ENCODE measurements around the gene KCNA2. TPM values are rescaled to one million over a fixed set of nuclear protein-coding genes. Genes with fewer than 3 reads are reported as not detected.
A peak's percentile ranks its signal among the peaks of the same experiment; 100 is the strongest.

KCNA2 gene
- total RNA-seq, 1 donor from 2014 or later = 7.0 TPM

DNA sequence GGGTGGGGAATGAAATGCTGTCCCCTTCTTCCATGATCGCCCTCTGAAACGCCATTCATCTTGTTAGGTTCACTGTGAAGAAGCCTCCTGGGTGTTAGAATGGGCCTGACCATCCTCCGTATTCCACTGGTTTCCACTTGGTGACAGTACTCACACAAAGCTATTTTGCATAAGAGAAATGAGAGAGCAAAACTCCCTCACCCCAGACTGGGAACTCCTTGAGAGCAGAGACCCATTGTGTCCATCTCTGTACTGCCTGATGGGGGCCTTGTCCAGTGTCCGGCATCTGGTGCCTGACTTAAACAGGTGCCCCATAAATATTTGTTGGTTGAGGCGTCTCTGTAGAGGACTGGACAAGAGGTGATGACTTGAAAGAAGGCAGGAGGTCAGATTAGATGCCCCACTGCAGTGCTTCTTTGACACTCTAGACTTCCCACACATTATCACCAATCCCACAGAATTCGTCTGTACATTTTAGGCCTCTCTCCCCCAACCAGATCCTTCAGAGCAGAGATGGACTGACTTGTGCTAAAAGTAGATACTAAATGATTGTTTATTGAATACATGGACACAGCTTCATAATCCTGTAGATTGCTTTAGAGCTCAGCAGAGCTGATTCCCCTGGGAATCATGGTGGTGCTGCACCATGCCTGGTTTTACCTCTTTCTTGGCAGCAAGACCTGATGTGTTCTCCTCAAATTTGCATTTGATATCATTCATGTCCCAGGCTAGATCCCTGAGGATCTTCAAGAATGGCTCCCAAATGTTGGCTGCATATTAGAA, 22.4 kb upstream of the KCNA2 start:
- DNase-seq = no peak

GRCh38 chr1:110627764-110628163, 21.6 kb upstream of the KCNA2 start:
- DNase-seq = no peak

- no peak for DNase-seq
Observed at GRCh38 chr1:110626889-110627288, 20.7 kb upstream of the KCNA2 start.

DNA sequence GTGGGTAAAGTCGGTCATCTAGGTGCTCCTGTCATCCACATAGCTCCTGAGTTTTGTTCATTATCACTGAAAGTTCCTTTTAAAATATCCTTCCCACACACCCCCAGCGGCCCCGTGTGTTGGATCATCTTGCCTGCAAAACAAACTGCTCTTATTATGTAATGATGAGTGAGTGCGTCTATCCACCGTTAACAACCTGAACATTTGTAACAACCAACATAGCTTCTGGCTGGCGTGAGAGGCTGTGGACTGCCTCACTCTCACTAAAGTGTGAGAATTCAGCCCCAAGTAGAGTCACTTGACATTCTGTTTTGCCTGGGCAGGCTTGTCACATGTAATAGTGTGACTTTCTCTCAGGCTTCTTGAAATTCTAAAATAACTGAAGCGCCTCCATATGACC, 14.5 kb upstream of the KCNA2 start:
- peak; percentile 53 for DNase-seq

- DNase-seq = no peak
Observed at GRCh38 chr1:110620250-110620615, 14.1 kb upstream of the KCNA2 start.

- DNase-seq = peak; percentile 76
Observed at GRCh38 chr1:110619412-110620249, 13.5 kb upstream of the KCNA2 start.

DNA sequence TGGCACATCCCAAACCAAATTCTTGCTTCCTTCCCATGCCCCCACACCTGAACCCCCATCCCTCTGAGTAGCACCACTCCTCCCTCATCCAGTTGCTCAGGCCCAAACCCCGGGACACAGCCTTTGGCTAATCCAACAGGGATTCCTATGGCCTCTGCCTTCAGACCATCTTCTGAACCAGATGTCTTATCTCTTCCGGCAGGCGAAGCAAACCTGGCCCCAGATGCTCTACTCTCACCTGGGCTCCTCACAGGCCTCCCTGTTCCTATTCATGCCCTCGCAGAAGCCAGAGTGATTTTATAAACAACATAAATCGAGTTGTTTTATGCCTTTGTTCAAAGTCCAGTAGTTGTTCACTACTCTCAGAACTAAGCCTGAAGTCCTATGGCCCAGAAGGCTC, 12.5 kb upstream of the KCNA2 start:
- no peak for DNase-seq

GRCh38 chr1:110617589-110617988, 11.4 kb upstream of the KCNA2 start:
- DNase-seq = no peak

DNA sequence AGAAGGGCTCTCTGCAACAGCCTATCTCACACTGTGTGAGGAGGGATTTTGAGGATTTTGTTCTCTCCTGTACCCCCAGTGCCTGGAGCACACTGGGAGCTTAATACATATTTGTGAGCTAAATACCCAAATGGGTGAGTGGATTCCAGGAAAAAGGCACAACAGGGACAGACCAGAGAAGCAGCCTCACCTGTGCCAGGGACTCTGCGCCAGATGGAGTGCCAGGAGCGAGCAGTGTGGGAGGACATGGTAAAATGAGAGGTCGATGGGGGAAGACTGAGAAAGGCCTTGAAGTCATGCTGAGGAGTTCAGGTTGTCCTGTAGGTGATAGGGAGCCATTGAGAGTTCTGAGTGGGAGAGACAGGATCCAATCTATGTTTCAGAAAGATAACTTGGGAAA, 11.0 kb upstream of the KCNA2 start:
- DNase-seq = no peak

DNA sequence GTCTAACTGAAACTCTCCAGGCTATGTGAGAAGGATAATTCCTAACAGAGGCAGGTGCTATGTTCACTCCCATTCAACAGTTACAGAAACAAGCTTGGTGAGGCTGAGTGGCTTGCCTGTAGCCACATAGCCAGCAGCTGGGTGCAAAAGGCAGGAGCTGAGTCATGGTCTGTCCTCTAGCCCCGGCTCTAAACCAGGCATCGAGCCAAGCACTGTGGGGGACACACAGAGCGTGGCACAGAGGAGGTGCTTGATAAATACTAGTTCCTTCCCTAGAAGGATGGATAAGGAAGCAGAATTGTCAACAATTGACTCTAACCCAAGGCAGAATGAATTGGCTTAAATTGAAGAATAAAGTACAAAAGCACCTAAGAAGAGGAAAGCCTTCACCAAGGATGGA, 10.4 kb upstream of the KCNA2 start:
- DNase-seq = no peak

GRCh38 chr1:110615548-110616130, 9.5 kb upstream of the KCNA2 start:
- DNase-seq = peak; percentile 80

DNA sequence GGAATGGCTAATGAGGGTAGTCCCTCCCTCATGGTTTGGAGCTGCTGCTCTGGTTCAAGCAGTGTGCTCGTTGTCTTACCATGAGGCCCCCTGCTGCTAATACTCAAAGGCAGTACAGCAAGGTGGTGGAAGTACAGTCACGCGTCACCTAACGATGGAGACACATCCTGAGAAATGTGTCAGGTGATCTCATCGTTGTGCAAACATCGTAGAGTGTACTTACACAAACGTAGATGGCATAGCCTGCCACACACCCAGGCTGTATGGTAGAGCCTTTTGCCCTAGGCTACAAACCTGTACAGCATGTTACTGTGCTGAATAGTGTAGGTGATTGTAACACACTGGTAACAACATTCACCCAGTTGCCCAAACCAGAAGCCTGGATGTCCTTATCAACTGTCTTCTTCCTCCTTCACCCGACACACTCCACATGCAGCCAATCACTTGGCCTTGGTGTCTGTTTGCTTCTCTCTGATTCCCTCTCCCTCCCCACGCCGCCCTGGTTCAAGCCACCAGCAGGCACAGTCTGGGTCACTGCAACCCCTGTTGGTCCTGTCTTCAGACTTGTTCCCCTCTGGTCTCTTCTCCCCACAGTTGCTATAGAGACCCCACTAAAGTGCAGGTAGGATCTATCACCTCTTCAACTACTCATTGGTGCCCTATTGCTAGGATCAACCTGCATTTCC, 6.0 kb upstream of the KCNA2 start:
- no peak for DNase-seq

DNA sequence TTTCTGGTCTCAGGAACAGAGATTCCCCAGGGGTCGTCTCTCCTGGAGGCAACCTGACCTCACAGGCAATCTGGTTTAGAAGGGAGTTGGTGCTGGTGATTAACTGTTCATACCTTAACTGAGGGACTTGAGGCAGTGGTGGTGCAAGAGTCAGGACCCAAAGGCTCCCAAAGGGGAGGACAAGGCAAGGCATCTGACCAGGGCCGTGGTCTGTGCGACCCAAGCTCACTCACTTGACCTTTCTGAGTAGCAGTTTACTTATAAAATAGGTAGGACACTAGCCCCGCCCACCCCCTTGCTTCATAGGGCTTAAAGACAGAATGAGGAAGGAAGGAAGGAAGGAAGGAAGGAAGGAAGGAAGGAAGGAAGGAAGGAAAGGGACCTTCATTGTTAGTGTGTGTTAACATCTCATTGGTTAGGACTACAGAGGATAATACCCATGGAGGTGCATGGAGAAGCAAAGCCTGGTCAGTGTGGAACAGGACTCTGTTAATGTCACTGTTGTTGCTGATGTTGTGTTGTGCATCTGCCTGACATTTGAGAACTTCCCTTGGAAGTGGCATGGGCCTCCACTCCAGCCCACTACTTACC, 4.6 kb upstream of the KCNA2 start:
- no peak for DNase-seq

DNA sequence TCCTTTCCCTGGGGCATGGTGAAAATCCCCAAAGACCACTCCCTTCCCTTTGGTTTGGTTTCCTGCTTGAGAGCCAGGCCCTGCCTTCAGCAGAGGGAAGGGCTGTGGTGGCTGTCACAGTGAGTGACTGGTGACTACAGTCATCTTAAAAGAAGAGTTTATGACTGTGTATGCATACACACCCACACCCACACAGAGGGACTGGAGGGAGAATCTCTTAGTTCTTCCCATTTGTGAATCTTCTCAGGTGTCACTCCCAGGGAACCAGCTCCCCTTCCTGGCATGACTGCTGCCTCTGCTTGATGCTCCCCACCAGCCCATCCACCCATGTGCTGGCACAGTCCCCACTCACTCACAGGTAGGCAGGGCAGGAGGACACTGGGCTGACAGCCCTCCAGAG, 3.9 kb upstream of the KCNA2 start:
- no peak for DNase-seq

DNA sequence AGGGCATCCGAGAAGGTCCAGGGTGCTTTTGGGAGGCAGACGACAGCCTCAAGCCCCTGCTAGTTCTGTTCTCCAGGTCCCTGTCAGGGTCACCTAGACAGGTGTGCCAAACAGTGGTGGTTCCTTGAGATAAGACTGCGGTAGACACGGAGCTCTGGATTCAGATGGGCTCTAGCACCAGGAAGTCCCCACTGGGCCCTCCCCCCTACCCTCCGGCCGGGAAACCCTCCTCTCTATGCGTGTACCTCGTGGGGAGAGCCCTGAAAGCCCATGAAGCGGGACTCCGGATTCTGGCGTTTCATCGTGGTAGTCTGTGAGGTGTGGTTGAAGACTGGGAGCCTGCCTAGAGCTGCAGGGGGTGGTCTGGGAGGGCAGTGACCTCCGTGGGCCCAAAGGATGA, 2.1 kb upstream of the KCNA2 start:
- DNase-seq = no peak

- no peak for DNase-seq
Observed at GRCh38 chr1:110607536-110608230, 1.5 kb upstream of the KCNA2 start.

GRCh38 chr1:110606657-110607535, 738 bp upstream of the KCNA2 start:
- no peak for DNase-seq

DNA sequence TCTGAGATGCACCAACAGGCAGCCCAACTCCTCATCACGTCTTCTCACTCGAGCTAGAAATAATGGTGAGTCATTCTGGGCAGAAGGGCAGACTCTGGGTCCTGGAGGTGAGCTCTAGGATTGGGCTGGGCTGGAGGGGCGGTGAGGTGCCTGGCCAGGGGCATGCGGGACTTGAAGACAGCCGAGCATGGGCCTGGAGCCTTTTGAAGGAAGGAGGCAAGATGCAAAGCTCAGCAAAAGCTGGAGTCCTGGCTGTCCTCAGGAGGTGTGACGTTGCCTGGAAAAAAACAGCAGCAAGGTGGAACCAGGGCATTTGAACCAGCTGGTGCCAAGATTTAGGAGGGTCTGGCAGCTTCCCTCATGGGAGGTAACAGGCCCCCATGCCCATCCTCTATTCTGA, 712 bp downstream of the KCNA2 start:
- DNase-seq = no peak

GRCh38 chr1:110604586-110605148, 1.5 kb downstream of the KCNA2 start:
- no peak for DNase-seq

DNA sequence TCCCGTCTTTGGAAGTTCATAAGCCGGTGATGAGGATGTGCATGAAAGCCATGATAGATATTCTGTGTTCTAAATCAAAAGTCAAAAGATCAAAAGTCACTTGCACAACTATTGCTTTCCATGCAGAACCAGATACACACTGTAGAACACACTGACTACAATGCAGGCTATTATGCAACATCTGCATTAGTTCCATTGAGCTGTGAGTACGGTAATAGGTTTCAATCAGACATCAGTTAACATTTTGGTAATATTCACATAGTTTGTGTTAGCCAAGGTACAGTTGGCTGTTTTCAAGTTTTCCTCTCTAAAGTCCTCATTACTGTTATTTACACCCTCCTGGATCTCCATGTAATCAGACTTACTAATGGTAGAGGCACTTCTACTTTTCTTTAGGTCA, 3.1 kb downstream of the KCNA2 start:
- no peak for DNase-seq

All from occipital lobe (tissue), 2 donors.